PFSK-1 (cell line): Measurements from ENCODE around the gene CABP5.

Experiments
- POLR2AphosphoS5 ChIP-seq: IDR thresholded peaks from 2 replicates; pipeline ENCODE4 v1.6.1; 2012; ENCODE audit warnings: low read depth, mild to moderate bottlenecking, control low read depth, low read length, moderate library complexity
- SIN3A ChIP-seq: IDR thresholded peaks from 2 replicates; pipeline ENCODE4 v1.6.1; 2012; ENCODE audit warnings: mild to moderate bottlenecking, low read length, moderate library complexity, borderline replicate concordance; ENCODE audit not compliant: insufficient read depth

GRCh38 chr19:48023011-48023410 lies 20.9 kb downstream of the CABP5 start:
- TF ChIP-seq POLR2AphosphoS5 (no peak), SIN3A (no peak)
